Duodenal mucosa (tissue), 2 donors: ENCODE measurements around the gene ERBB4.

Source experiments
- H3K27ac ChIP-seq: one replicate; pipeline ENCODE4 v1.7.0; 2013; ENCODE audit warnings: low read depth, low read length
- H3K27me3 ChIP-seq, 2 donors: one replicate each; pipeline ENCODE4 v1.7.0; 2013; ENCODE audit warnings: low read length in 2 of 2, control low read depth in 1 of 2; ENCODE audit not compliant: insufficient read depth in 2 of 2, control insufficient read depth in 1 of 2
- H3K36me3 ChIP-seq, 2 donors: one replicate each; pipeline ENCODE4 v1.7.0; 2013; ENCODE audit warnings: low read length in 2 of 2, control low read depth in 1 of 2; ENCODE audit not compliant: insufficient read depth in 2 of 2, control insufficient read depth in 1 of 2
- H3K4me1 ChIP-seq, 2 donors: one replicate each; pipeline ENCODE4 v1.7.0; 2013; ENCODE audit warnings: low read length in 2 of 2, control low read depth in 1 of 2; ENCODE audit not compliant: insufficient read depth in 2 of 2, control insufficient read depth in 1 of 2
- H3K4me3 ChIP-seq, 2 donors: one replicate each; pipeline ENCODE4 v1.7.0; 2013; ENCODE audit warnings: low read length in 2 of 2, low read depth in 1 of 2
- H3K9ac ChIP-seq, 2 donors: one replicate each; pipeline ENCODE4 v1.7.0; 2013; ENCODE audit warnings: low read length in 2 of 2, low read depth in 1 of 2
- H3K9me3 ChIP-seq, 2 donors: one replicate each; pipeline ENCODE4 v1.7.0; 2013; ENCODE audit warnings: low read length in 2 of 2, control low read depth in 1 of 2; ENCODE audit not compliant: control insufficient read depth in 1 of 2

ERBB4 gene

DNA sequence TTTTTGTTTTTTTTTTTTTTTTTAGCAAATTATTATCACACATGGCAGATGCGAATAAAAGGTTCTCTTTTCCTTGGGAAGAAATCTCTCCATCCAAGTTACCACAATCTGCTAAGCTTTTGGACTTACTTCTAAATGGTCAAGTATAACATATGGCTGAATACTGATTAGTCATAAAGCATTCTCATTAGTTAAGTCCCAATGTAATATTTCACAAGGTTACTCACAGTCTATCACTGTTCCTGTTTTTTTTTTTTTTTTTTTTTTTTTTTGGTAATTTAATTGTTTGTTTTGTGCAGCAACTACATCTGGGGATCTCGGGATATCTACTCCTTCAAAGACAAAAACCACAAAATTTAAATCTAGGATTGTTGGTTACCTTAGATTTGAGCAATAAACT lies 1210.5 kb downstream of the ERBB4 start:
- Histone ChIP-seq H3K4me1 (no peaks in the 10 kb centered on the region), H3K27ac (no peak overlapping the region), H3K9me3 (no peaks in the 10 kb centered on the region), H3K9ac (no peak overlapping the region), H3K4me3 (no peak overlapping the region), H3K27me3 (no peaks in the 10 kb centered on the region), H3K36me3 (no peaks in the 10 kb centered on the region)
